ENCODE measurements around the gene ZNF423.

ZNF423 gene

GRCh38 chr16:49617710-49618330, 238.1 kb downstream of the ZNF423 start:
- DNase-seq = no peak

- DNase-seq = no peak
Measured at GRCh38 chr16:49617016-49617629, 238.8 kb downstream of the ZNF423 start.

GRCh38 chr16:49615576-49615975, 240.3 kb downstream of the ZNF423 start:
- no peak for DNase-seq

GRCh38 chr16:49610983-49611382, 244.9 kb downstream of the ZNF423 start:
- DNase-seq = no peak

- peak; percentile 43 for DNase-seq
Measured at GRCh38 chr16:49608779-49609178, 247.1 kb downstream of the ZNF423 start.

- DNase-seq = no peak
Measured at GRCh38 chr16:49608098-49608497, 247.8 kb downstream of the ZNF423 start.

- DNase-seq = no peak
Measured at GRCh38 chr16:49605536-49606254, 250.2 kb downstream of the ZNF423 start.

GRCh38 chr16:49604602-49605001, 251.3 kb downstream of the ZNF423 start:
- DNase-seq = no peak

GRCh38 chr16:49603956-49604355, 252.0 kb downstream of the ZNF423 start:
- DNase-seq = no peak

GRCh38 chr16:49602976-49603310, 253.0 kb downstream of the ZNF423 start:
- DNase-seq = no peak

- DNase-seq = no peak
Measured at GRCh38 chr16:49602201-49602975, 253.5 kb downstream of the ZNF423 start.

GRCh38 chr16:49601576-49601975, 254.3 kb downstream of the ZNF423 start:
- no peak for DNase-seq

GRCh38 chr16:49600976-49601375, 254.9 kb downstream of the ZNF423 start:
- DNase-seq = no peak

- DNase-seq = no peak
Measured at GRCh38 chr16:49600536-49600935, 255.4 kb downstream of the ZNF423 start.

- no peak for DNase-seq
Measured at GRCh38 chr16:49599704-49600103, 256.2 kb downstream of the ZNF423 start.

- no peak for DNase-seq
Measured at GRCh38 chr16:49599281-49599680, 256.6 kb downstream of the ZNF423 start.

- no peak for DNase-seq
Measured at GRCh38 chr16:49598383-49599170, 257.3 kb downstream of the ZNF423 start.

GRCh38 chr16:49597796-49598195, 258.1 kb downstream of the ZNF423 start:
- DNase-seq = no peak

GRCh38 chr16:49596648-49597291, 259.1 kb downstream of the ZNF423 start:
- DNase-seq = no peak

GRCh38 chr16:49596068-49596467, 259.8 kb downstream of the ZNF423 start:
- no peak for DNase-seq

- no peak for DNase-seq
Measured at GRCh38 chr16:49594685-49595498, 261.0 kb downstream of the ZNF423 start.
